Dendritic cell treated with granulocyte-macrophage colony-stimulating factor and Interleukin-4, amounts not matched to agents 40 ng/mL and 50 ng/mL, for 4 days (primary cell): Measurements from ENCODE around the gene PELI2.

Experiments used
- H3K27ac Mint-ChIP-seq: one replicate; pipeline ENCODE4 v1.8.0; 2022; ENCODE audit warnings: mild to moderate bottlenecking, mixed read lengths
- H3K27me3 Mint-ChIP-seq: one replicate; pipeline ENCODE4 v1.8.0; 2022; ENCODE audit warnings: mild to moderate bottlenecking, mixed read lengths
- H3K36me3 Mint-ChIP-seq: one replicate; pipeline ENCODE4 v1.8.0; 2022; ENCODE audit warnings: low read depth, mixed read lengths
- H3K4me1 Mint-ChIP-seq: one replicate; pipeline ENCODE4 v1.8.0; 2022; ENCODE audit warnings: low read depth, mixed read lengths
- H3K4me3 Mint-ChIP-seq: one replicate; pipeline ENCODE4 v1.8.0; 2022; ENCODE audit warnings: mild to moderate bottlenecking, moderate library complexity, mixed read lengths
- H3K9me3 Mint-ChIP-seq: one replicate; pipeline ENCODE4 v1.8.0; 2022; ENCODE audit warnings: mixed read lengths
- intact Hi-C: fragments of 100-400 bp; cut with micrococcal nuclease; formaldehyde crosslinking; loops from one replicate; pipeline ENCODE4 v1.15.0; 2022

PELI2 gene

DNA sequence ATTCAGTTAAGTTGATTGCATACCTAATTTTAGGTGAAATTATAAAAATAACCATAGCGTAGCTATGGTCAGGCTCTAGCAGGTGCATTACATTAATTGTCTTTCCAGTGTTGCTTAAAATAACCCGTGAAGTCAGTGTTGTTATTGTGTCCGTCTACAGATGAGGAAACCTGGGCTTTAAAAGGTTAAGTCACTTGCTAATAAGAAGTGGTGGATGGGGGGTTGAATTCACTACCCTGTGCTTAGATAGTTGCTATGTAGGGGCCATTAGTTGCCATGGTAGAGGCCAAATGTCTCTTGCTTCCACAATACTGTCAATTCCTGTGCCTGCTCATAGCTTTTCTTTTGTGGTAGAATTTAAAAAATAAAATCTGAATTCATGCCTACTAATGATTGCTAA is 174.8 kb downstream of the PELI2 start:
- Mint-ChIP-seq H3K9me3 (no peaks in the 10 kb centered on the region), H3K36me3 (peaks cover 50% of the 10 kb centered on the region), H3K4me1 (peaks cover 5% of the 10 kb centered on the region), H3K27ac (no peak overlapping the region), H3K27me3 (no peaks in the 10 kb centered on the region), H3K4me3 (no peak overlapping the region)
- intact Hi-C loops = no loop called here

DNA sequence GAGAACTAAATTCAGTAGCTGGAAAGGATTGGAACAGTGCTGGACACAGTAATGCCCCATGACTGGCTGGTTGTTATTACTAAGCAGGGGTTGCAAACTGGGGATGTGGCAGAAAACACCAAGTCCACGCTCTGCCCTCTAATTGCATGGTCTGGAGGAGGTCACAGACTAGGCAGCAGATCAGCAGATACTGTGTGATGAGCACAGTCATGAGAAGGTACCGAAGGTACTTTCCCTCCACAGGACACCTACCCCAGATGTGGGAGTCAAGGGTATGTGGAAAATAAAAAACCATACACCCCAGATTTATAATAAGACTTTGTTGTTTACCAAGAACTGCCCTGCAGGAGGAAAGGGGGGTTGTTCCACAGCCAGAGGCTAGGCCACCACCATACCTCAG is 175.3 kb downstream of the PELI2 start:
- H3K4me3 Mint-ChIP-seq = no peak overlapping the region
- peaks cover 5% of the 10 kb centered on the region for H3K4me1 Mint-ChIP-seq
- H3K27me3 Mint-ChIP-seq = no peaks in the 10 kb centered on the region
- H3K9me3 Mint-ChIP-seq = no peaks in the 10 kb centered on the region
- H3K36me3 Mint-ChIP-seq = peaks cover 46% of the 10 kb centered on the region
- no peak overlapping the region for H3K27ac Mint-ChIP-seq
- intact Hi-C loops = no loop called here

DNA sequence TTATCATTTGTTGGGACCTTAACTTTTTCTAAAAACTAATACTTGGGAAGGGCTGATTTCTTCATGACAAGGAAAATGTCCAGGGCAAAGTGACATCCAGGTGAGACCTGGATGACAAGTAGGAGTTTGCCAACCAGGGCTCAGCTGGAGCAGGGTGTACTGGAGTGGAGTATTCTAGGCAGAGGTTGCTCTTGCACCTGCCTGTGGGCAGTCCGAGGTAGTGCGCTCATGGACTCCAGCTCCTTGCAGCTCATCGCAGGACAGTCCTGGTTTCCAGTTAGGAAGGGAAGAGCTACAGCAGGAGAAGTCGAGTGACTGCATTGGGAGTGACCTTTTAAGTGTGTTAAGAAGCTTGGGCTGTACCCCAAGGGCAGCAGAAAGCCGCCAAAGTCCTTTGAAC is 175.9 kb downstream of the PELI2 start:
- Mint-ChIP-seq H3K4me1 (peaks cover 3% of the 10 kb centered on the region), H3K9me3 (no peaks in the 10 kb centered on the region), H3K27ac (no peak overlapping the region), H3K4me3 (no peak overlapping the region), H3K27me3 (no peaks in the 10 kb centered on the region), H3K36me3 (peaks cover 43% of the 10 kb centered on the region)
- intact Hi-C loops = no loop called here

DNA sequence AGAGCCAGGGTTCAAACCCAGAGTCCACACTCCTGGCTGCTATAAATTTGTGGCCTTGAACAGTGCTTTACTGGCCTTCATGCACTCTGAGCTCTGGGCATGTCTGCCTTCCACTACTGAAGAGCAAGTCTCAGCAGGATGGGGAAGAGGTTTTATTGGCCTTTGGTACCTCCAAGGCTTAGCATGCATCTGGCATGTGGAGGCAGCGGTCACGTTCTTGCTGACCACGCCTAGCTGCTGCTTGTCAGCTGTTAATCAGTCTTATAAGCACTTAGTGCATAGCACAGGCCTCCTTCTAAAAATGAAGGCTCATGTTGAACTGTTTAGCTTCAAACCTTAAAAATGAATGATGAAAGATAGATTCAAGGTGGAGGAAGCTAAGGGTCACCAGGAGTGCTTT is 177.5 kb downstream of the PELI2 start:
- no peaks in the 10 kb centered on the region for H3K27me3 Mint-ChIP-seq
- no peaks in the 10 kb centered on the region for H3K4me1 Mint-ChIP-seq
- intact Hi-C loops = no loop called here
- no peaks in the 10 kb centered on the region for H3K9me3 Mint-ChIP-seq
- H3K36me3 Mint-ChIP-seq = peaks cover 30% of the 10 kb centered on the region
- no peak overlapping the region for H3K27ac Mint-ChIP-seq
- no peak overlapping the region for H3K4me3 Mint-ChIP-seq

DNA sequence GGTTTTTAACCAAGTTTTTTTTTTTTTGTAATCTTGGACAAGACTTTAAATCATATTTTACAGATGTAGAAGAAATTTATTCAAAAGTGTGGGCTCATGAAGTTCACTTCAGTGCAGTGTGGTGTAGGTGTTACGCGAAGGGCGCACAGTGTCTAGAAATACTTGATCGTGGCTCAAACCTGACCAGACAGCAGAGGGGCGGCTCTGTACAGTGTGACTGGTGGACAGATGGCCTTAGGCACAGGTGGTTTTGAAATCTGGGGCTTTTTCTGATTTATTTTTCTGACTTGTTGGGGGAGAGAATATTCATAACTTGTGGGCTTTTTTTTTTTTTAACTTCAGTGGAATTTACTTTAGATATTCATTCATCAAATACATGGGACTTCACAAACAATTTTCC is 179.2 kb downstream of the PELI2 start:
- H3K27ac Mint-ChIP-seq = no peak overlapping the region
- H3K4me1 Mint-ChIP-seq = no peaks in the 10 kb centered on the region
- no peaks in the 10 kb centered on the region for H3K27me3 Mint-ChIP-seq
- H3K9me3 Mint-ChIP-seq = no peaks in the 10 kb centered on the region
- H3K4me3 Mint-ChIP-seq = no peak overlapping the region
- intact Hi-C loops = no loop called here
- H3K36me3 Mint-ChIP-seq = peaks cover 19% of the 10 kb centered on the region

DNA sequence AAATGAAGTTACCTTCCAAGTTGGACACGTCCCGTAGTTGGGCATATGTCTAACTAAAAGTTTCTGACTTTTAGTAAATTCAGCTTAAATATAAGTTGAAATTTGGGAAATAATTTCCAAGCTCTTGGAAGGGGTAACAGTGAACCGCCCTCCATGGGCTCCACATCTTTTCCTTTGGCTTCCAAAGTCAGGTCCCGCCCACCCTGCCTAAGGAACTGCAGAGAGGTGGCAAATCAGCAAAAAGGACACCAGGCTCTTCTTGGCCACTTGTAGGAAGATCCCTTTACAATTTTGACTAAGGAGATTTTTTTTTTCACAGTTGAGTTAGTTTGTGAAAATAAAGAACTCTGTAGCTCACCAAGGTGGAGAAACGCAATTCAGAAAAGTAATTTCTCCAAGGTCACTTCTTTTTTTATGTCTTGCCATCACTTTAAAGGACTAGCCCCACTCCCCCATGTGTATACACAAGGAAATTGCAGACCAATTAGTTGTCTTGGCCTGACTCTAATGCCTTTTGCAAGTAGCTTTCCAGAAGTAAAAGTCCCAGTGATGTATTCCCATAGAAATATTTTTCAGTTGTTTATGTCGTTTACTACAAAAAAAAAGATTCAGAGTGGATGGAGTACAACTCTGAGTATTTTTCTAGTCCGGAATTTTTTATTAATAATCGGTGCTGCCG is 181.2 kb downstream of the PELI2 start:
- H3K36me3 Mint-ChIP-seq = peaks cover 19% of the 10 kb centered on the region
- no peak overlapping the region for H3K4me3 Mint-ChIP-seq
- H3K9me3 Mint-ChIP-seq = no peaks in the 10 kb centered on the region
- no peaks in the 10 kb centered on the region for H3K27me3 Mint-ChIP-seq
- intact Hi-C loops = no loop called here
- H3K4me1 Mint-ChIP-seq = no peaks in the 10 kb centered on the region
- no peak overlapping the region for H3K27ac Mint-ChIP-seq

DNA sequence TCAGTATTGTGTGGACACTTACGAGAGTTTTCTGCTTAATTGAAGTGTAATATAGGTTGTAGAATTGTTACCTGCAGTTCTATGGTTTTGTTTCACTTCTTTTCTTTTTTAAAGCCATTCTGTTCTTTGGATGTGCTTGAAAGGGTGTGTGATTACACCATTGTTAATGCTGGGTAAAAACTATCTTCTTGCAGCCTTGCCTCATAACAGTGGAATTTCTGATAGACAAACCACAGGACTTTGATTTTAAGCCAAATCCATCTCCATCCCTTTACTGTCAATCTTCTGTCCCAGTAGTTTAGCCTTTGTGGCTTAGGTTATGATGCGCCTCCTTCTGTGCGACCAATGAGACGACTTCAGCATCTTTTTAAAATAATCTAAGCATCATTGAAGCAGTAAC is 182.3 kb downstream of the PELI2 start:
- H3K27me3 Mint-ChIP-seq = no peaks in the 10 kb centered on the region
- no peaks in the 10 kb centered on the region for H3K9me3 Mint-ChIP-seq
- H3K4me3 Mint-ChIP-seq = no peak overlapping the region
- intact Hi-C loops = no loop called here
- H3K4me1 Mint-ChIP-seq = no peaks in the 10 kb centered on the region
- peaks cover 19% of the 10 kb centered on the region for H3K36me3 Mint-ChIP-seq
- H3K27ac Mint-ChIP-seq = no peak overlapping the region

DNA sequence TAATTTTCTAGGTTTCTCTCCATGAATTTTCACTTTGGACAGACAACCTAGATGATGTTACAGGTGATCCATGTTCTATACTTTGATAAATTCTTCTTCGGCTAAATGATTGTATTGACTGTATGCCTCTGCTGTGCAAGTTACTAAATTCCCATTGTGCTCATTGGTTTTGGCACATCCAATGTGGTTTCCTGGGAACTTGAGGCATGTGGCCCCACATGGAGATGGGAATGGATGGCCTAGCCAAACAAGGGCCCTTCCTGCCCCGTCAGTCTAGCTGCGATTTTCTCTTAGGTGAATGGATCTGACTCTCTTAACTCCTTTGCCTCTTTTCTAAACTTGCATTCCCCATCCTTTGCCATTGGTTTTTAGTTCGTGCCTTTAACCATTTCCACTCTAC is 186.2 kb downstream of the PELI2 start:
- no peak overlapping the region for H3K27ac Mint-ChIP-seq
- H3K36me3 Mint-ChIP-seq = no peaks in the 10 kb centered on the region
- no peak overlapping the region for H3K4me3 Mint-ChIP-seq
- H3K4me1 Mint-ChIP-seq = no peaks in the 10 kb centered on the region
- intact Hi-C loops = no loop called here
- no peaks in the 10 kb centered on the region for H3K27me3 Mint-ChIP-seq
- H3K9me3 Mint-ChIP-seq = no peaks in the 10 kb centered on the region

DNA sequence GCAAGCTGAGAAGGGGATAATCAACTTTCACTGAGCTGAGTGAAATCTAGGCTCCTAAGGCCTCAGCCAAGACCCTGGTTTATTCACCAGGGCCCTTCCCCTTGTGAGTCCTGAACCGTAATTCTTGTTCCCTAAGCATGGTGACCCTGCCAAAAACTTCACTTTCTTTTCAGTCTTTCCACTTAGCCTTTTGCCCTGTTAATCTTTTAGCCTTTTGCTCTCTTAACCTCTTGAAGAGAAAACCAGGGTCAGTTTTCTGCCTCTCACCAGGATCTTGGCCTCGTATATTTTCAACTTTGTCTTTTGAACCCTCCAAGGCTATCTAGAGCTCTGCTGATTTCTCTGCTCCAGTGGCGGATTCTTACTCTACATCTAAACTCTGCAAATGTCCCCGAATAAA is 191.0 kb downstream of the PELI2 start:
- Mint-ChIP-seq H3K4me3 (no peak overlapping the region), H3K27ac (no peak overlapping the region), H3K9me3 (peaks cover 11% of the 10 kb centered on the region), H3K4me1 (peaks cover 5% of the 10 kb centered on the region), H3K27me3 (no peaks in the 10 kb centered on the region), H3K36me3 (peaks cover 4% of the 10 kb centered on the region)
- intact Hi-C loops = no loop called here

DNA sequence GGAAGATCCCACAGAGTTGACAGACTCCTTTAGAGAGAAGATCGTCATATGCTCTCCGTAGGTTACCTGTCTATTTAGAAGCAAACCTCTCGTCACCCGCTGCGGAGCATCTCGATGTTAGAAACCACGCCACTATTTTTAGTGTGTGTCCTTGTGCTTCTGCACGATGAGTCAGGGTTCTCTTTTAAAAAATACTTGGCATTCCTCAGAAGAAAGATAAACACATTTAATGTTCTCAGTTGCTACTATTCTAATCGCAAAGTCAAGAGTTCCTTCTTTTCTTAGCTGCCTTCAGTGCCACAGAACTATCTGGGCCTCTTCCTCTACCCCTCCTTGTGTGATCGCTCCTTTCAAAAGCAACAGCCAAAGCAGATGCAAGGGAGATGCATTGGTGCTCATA is 192.4 kb downstream of the PELI2 start:
- Mint-ChIP-seq H3K27me3 (no peaks in the 10 kb centered on the region), H3K27ac (no peak overlapping the region), H3K4me1 (peaks cover 12% of the 10 kb centered on the region), H3K4me3 (no peak overlapping the region), H3K9me3 (peaks cover 11% of the 10 kb centered on the region), H3K36me3 (peaks cover 4% of the 10 kb centered on the region)
- intact Hi-C loops = no loop called here

DNA sequence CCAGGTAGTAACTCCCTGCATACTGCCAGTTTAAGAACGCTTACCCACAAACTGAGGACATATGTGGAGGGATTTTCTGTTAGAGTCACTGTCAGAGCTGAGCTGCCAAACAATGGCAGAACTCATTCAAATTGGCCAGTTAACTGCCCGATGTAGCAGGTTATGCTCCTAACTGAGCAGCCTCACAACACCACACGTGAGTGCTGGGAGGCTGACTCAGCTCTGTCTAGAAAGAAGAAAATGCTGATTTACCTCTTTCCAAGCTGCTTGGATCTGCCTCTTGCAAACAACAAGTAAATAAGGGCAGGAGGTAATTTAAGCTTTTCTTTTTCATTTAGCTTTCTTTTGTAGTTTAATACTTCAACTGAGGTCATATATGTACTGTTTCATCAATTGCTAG is 195.6 kb downstream of the PELI2 start:
- H3K4me1 Mint-ChIP-seq = peaks cover 13% of the 10 kb centered on the region
- peaks cover 22% of the 10 kb centered on the region for H3K9me3 Mint-ChIP-seq
- no peak overlapping the region for H3K4me3 Mint-ChIP-seq
- intact Hi-C loops = no loop called here
- no peaks in the 10 kb centered on the region for H3K27me3 Mint-ChIP-seq
- peaks cover 13% of the 10 kb centered on the region for H3K36me3 Mint-ChIP-seq
- no peak overlapping the region for H3K27ac Mint-ChIP-seq

DNA sequence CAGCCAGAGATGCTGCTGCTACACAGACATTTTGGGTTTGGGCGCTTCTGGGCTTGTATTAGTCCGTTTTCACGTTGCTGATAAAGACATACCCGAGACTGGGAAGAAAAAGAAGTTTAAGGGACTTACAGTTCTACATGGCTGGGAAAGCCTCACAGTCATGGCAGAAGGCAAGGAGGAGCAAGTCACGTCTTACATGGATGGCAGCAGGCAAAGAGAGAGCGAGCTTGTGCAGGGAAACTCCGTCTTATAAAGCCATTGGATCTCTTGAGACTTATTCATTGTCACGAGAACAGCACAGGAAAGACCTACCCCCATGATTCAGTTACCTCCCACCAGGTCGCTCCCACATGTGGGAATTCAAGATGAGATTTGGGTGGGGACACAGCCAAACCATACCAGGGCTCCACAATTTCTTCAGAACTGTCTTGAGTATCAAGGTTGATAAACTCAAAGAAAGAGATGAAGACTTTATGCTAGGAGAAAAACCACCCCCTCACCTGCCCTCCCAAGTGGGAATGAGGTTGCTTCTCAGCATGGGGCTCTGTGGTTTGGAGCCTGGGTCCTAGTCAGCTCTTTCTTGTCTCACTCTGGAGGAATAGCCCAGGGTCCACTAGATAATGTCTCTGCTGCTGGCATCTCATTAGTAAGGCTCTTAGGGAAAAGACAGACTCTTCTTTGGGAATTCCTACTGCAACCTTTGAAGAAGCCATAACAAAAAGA is 200.3 kb downstream of the PELI2 start:
- intact Hi-C loops = no loop called here
- Mint-ChIP-seq H3K9me3 (peaks cover 22% of the 10 kb centered on the region), H3K36me3 (peaks cover 8% of the 10 kb centered on the region), H3K4me3 (no peak overlapping the region), H3K27ac (no peak overlapping the region), H3K4me1 (peaks cover 8% of the 10 kb centered on the region), H3K27me3 (no peaks in the 10 kb centered on the region)

DNA sequence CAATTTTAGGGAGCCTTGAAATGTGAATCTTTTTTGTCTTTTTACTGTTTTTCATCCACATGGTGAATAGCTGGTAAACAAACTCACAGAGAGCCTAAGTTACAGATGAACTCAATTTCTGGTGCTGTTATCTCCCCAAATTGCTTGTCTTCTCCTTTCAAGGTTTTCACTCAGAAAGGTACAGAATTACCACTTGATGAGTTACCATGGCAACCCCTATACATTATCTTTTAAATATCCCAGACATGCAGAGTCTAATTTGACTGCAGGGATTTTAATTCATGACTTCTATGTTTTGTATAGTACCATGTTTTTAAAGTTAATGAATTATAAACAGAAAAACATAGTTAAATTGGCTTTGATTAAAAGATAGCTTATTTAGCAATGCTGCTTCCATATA is 203.7 kb downstream of the PELI2 start:
- H3K4me1 Mint-ChIP-seq = peaks cover 4% of the 10 kb centered on the region
- H3K9me3 Mint-ChIP-seq = peaks cover 22% of the 10 kb centered on the region
- intact Hi-C loops = no loop called here
- no peaks in the 10 kb centered on the region for H3K27me3 Mint-ChIP-seq
- H3K27ac Mint-ChIP-seq = no peak overlapping the region
- H3K36me3 Mint-ChIP-seq = peaks cover 8% of the 10 kb centered on the region
- no peak overlapping the region for H3K4me3 Mint-ChIP-seq

DNA sequence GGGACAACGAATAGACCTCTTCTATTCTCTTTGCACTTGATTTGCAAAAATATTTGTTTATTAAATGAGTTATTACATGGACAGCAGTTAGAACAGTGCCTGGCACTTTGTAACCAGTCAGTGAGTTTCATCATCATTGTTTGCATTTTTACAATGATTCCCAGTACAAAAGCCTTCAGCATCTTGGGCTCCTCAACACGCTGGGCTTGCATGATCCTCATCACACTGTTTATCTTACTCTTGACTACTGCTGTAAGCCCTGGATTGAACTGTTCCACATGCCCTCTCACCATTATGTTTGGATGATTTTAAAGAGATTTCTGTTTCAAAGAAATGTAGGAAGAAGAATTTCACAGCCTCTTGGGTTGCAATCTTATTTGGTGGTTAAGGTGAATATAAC is 204.3 kb downstream of the PELI2 start:
- no peaks in the 10 kb centered on the region for H3K27me3 Mint-ChIP-seq
- no peak overlapping the region for H3K27ac Mint-ChIP-seq
- H3K36me3 Mint-ChIP-seq = peaks cover 8% of the 10 kb centered on the region
- peaks cover 22% of the 10 kb centered on the region for H3K9me3 Mint-ChIP-seq
- no peak overlapping the region for H3K4me3 Mint-ChIP-seq
- peaks cover 5% of the 10 kb centered on the region for H3K4me1 Mint-ChIP-seq
- intact Hi-C loops = no loop called here

DNA sequence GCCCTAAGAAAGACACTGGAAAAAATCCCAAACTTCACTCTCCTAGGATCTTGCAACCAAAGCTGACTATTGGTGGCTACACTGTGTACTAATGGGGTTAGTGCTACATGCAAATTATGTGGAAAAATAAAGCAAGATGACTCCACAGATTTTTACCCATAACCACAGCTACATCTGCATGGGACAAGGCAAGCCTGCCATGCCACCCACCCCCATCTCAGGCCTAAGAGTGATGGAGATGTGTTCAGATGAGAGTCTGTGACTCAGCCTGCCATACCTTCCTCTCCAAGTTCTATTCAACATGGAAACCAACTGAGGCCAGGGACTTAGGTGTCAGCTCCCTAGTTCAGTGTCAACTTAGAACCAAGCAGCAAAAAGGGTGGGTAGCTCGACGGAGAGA is 206.2 kb downstream of the PELI2 start:
- Mint-ChIP-seq H3K27ac (no peak overlapping the region), H3K4me3 (no peak overlapping the region), H3K36me3 (no peaks in the 10 kb centered on the region), H3K27me3 (no peaks in the 10 kb centered on the region), H3K9me3 (peaks cover 9% of the 10 kb centered on the region), H3K4me1 (peaks cover 5% of the 10 kb centered on the region)
- intact Hi-C loops = no loop called here
